ENCODE data around the gene MIEF1. TPM values are rescaled to one million over a fixed set of nuclear protein-coding genes. Genes with fewer than 3 reads are reported as not detected.

Gene MIEF1
- total and polyA plus RNA-seq, 2 experiments from 2014 or later: 13.2 to 40.1 TPM

DNA sequence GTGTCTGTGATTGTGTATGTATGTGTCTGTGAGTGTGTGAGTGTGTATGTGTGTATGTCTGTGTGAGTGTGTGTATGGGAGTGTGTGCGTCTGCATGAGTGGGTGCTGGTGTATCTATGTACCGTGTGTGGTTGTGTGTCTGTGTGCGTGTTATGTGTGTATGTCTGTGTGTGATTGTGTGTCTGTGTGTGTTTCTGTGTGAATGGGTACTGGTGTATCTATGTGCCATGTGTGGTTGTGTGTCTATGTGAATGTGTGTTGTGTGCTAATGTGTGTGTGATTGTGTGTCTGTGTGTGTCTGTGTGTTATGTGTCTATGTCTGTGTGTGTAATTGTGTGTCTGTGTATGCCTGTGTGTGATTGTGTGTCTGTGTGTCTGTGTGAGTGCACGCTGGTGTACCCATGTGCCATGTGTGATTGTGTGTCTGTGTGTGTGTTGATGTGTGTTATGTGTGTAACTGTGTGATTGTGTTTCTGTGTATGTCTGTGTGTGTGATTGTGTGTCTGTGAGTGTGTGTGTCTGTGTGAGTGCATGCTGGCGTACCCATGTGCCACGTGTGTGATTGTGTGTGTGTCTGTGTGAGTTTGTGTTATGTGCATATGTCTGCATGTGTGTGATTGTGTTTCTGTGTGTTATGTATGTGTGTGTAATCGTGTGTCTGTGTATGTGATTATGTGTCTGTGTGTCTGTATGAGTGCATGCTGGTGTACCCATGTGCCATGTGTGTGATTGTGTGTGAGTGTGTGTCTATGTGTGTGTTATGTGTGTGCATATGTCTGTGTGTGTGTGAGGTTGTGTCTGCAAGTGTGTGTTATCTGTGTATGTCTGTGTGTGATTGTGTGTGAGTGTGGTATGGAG lies 61.7 kb downstream of the MIEF1 start (continued):
- no peak for TF ChIP-seq EZH2 (IDR thresholded peaks at IDR 0.05; ENCODE audit: low read depth, unreplicated experiment)
- TF ChIP-seq, protein P1, sequence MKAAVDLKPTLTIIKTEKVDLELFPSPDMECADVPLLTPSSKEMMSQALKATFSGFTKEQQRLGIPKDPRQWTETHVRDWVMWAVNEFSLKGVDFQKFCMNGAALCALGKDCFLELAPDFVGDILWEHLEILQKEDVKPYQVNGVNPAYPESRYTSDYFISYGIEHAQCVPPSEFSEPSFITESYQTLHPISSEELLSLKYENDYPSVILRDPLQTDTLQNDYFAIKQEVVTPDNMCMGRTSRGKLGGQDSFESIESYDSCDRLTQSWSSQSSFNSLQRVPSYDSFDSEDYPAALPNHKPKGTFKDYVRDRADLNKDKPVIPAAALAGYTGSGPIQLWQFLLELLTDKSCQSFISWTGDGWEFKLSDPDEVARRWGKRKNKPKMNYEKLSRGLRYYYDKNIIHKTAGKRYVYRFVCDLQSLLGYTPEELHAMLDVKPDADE (IDR thresholded peaks at IDR 0.05): no peak
- no peak for TF ChIP-seq JUNB (IDR thresholded peaks at IDR 0.05; ENCODE audit: unreplicated experiment)
- TF ChIP-seq CREB1 (CRISPR knock-in tag; IDR thresholded peaks at IDR 0.05; ENCODE audit: low read depth): no peak

DNA sequence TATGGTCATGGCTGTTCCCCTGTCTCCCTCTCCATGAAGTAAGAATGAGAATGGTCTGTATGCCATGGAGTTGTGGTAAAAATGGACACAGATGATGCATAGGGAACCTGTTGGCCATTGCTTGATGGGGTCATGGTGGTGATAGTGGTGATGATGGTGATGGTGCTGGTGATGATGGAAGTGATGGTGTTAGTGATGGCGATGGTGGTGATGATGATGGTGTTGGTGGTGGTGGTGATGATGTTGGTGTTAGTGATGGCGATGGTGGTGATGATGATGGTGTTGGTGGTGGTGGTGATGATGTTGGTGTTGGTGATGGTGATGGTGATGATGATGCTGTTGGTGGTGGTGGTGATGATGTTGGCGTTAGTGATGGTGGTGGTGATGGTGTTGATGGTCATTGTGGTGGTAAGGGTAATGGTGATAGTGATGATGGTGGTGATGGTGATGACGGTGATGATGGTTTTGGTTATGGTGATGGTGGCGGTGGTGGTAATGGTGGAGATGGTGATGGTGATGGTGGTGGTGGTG lies 63.4 kb downstream of the MIEF1 start:
- Mint-ChIP-seq H3K9me3 (peaks cover 7% of the 10 kb centered on the region), H3K4me1 (peaks cover 8% of the 10 kb centered on the region; the same call in 2 of the 3 replicates), H3K36me3 (ENCODE audit: low read depth) (peaks cover 4% of the 10 kb centered on the region; the same call in 2 of the 3 replicates), H3K4me3 (no peak overlapping the region), H3K27me3 (ENCODE audit: insufficient read depth, low read depth, poor library complexity) (no peaks in the 10 kb centered on the region), H3K27ac (no peak overlapping the region)
- Histone ChIP-seq H3K27me3 (ENCODE audit: insufficient read depth) (no peaks in the 10 kb centered on the region), H3K9me2 (ENCODE audit: insufficient read depth) (no peaks in the 10 kb centered on the region), H4K20me1 (replicated peaks; ENCODE audit: insufficient read depth) (no peaks in the 10 kb centered on the region), H3F3A (replicated peaks; ENCODE audit: low read depth) (peaks cover 5% of the 10 kb centered on the region; the same call in 1 of the 2 replicates), H3K4me2 (no peak overlapping the region), H3K79me2 (replicated peaks; ENCODE audit: insufficient read depth) (no peaks in the 10 kb centered on the region), H3K4me3 (no peak overlapping the region), H2AFZ (no peak overlapping the region), H3K36me3 (ENCODE audit: insufficient read depth) (no peaks in the 10 kb centered on the region), H3K4me1 (ENCODE audit: insufficient read depth) (no peaks in the 10 kb centered on the region), H3K27ac (ENCODE audit: low read depth) (no peak overlapping the region)
- no peak for ATAC-seq
- no peak for DNase-seq (ENCODE audit: low spot score)
- no peak for TF ChIP-seq JUNB (IDR thresholded peaks at IDR 0.05; ENCODE audit: unreplicated experiment)
- TF ChIP-seq EZH2phosphoT487 (IDR thresholded peaks at IDR 0.05; ENCODE audit: unreplicated experiment): no peak
- TF ChIP-seq, protein P2, sequence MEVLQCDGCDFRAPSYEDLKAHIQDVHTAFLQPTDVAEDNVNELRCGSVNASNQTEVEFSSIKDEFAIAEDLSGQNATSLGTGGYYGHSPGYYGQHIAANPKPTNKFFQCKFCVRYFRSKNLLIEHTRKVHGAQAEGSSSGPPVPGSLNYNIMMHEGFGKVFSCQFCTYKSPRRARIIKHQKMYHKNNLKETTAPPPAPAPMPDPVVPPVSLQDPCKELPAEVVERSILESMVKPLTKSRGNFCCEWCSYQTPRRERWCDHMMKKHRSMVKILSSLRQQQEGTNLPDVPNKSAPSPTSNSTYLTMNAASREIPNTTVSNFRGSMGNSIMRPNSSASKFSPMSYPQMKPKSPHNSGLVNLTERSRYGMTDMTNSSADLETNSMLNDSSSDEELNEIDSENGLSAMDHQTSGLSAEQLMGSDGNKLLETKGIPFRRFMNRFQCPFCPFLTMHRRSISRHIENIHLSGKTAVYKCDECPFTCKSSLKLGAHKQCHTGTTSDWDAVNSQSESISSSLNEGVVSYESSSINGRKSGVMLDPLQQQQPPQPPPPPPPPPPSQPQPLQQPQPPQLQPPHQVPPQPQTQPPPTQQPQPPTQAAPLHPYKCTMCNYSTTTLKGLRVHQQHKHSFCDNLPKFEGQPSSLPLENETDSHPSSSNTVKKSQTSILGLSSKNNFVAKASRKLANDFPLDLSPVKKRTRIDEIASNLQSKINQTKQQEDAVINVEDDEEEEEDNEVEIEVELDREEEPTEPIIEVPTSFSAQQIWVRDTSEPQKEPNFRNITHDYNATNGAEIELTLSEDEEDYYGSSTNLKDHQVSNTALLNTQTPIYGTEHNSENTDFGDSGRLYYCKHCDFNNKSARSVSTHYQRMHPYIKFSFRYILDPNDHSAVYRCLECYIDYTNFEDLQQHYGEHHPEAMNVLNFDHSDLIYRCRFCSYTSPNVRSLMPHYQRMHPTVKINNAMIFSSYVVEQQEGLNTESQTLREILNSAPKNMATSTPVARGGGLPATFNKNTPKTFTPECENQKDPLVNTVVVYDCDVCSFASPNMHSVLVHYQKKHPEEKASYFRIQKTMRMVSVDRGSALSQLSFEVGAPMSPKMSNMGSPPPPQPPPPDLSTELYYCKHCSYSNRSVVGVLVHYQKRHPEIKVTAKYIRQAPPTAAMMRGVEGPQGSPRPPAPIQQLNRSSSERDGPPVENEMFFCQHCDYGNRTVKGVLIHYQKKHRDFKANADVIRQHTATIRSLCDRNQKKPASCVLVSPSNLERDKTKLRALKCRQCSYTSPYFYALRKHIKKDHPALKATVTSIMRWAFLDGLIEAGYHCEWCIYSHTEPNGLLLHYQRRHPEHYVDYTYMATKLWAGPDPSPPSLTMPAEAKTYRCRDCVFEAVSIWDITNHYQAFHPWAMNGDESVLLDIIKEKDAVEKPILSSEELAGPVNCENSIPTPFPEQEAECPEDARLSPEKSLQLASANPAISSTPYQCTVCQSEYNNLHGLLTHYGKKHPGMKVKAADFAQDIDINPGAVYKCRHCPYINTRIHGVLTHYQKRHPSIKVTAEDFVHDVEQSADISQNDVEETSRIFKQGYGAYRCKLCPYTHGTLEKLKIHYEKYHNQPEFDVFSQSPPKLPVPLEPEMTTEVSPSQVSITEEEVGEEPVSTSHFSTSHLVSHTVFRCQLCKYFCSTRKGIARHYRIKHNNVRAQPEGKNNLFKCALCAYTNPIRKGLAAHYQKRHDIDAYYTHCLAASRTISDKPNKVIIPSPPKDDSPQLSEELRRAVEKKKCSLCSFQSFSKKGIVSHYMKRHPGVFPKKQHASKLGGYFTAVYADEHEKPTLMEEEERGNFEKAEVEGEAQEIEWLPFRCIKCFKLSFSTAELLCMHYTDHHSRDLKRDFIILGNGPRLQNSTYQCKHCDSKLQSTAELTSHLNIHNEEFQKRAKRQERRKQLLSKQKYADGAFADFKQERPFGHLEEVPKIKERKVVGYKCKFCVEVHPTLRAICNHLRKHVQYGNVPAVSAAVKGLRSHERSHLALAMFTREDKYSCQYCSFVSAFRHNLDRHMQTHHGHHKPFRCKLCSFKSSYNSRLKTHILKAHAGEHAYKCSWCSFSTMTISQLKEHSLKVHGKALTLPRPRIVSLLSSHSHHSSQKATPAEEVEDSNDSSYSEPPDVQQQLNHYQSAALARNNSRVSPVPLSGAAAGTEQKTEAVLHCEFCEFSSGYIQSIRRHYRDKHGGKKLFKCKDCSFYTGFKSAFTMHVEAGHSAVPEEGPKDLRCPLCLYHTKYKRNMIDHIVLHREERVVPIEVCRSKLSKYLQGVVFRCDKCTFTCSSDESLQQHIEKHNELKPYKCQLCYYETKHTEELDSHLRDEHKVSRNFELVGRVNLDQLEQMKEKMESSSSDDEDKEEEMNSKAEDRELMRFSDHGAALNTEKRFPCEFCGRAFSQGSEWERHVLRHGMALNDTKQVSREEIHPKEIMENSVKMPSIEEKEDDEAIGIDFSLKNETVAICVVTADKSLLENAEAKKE (CRISPR knock-in tag; IDR thresholded peaks at IDR 0.05): no peak
- no peak for TF ChIP-seq EZH2 (IDR thresholded peaks at IDR 0.05; ENCODE audit: low read depth, unreplicated experiment)
- TF ChIP-seq ZNF114 (CRISPR knock-in tag; IDR thresholded peaks at IDR 0.05): no peak
- TF ChIP-seq, protein P3, sequence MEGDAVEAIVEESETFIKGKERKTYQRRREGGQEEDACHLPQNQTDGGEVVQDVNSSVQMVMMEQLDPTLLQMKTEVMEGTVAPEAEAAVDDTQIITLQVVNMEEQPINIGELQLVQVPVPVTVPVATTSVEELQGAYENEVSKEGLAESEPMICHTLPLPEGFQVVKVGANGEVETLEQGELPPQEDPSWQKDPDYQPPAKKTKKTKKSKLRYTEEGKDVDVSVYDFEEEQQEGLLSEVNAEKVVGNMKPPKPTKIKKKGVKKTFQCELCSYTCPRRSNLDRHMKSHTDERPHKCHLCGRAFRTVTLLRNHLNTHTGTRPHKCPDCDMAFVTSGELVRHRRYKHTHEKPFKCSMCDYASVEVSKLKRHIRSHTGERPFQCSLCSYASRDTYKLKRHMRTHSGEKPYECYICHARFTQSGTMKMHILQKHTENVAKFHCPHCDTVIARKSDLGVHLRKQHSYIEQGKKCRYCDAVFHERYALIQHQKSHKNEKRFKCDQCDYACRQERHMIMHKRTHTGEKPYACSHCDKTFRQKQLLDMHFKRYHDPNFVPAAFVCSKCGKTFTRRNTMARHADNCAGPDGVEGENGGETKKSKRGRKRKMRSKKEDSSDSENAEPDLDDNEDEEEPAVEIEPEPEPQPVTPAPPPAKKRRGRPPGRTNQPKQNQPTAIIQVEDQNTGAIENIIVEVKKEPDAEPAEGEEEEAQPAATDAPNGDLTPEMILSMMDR (conservative IDR thresholded peaks at IDR 0.05; ENCODE audit: low read depth in 2 of 2): no peak
- TF ChIP-seq, protein P4, sequence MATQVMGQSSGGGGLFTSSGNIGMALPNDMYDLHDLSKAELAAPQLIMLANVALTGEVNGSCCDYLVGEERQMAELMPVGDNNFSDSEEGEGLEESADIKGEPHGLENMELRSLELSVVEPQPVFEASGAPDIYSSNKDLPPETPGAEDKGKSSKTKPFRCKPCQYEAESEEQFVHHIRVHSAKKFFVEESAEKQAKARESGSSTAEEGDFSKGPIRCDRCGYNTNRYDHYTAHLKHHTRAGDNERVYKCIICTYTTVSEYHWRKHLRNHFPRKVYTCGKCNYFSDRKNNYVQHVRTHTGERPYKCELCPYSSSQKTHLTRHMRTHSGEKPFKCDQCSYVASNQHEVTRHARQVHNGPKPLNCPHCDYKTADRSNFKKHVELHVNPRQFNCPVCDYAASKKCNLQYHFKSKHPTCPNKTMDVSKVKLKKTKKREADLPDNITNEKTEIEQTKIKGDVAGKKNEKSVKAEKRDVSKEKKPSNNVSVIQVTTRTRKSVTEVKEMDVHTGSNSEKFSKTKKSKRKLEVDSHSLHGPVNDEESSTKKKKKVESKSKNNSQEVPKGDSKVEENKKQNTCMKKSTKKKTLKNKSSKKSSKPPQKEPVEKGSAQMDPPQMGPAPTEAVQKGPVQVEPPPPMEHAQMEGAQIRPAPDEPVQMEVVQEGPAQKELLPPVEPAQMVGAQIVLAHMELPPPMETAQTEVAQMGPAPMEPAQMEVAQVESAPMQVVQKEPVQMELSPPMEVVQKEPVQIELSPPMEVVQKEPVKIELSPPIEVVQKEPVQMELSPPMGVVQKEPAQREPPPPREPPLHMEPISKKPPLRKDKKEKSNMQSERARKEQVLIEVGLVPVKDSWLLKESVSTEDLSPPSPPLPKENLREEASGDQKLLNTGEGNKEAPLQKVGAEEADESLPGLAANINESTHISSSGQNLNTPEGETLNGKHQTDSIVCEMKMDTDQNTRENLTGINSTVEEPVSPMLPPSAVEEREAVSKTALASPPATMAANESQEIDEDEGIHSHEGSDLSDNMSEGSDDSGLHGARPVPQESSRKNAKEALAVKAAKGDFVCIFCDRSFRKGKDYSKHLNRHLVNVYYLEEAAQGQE (IDR thresholded peaks at IDR 0.05; ENCODE audit: unreplicated experiment): no peak

Data from GM23338 (cell line).